Body of pancreas (tissue), 4 donors: ENCODE measurements around the gene COL19A1. TPM values are rescaled to one million over a fixed set of nuclear protein-coding genes. Genes with fewer than 3 reads are reported as not detected.

Source experiments
- ATAC-seq: fragments of 150-250 bp; one replicate; pipeline ENCODE4 v1.9.1; 2016
- DNase-seq, 4 donors: peaks; one replicate each; pipeline ENCODE4 v3.0.0-alpha.2; 2019
- H3K27ac ChIP-seq, 4 donors: fragments of 200-600 bp; sonication (generic); 1 replicate in 3 of 4; 2 replicates in 1 of 4; pipeline versions ENCODE4 v1.5.1 to v1.6.1; 2016 to 2019; ENCODE audit warnings: mild to moderate bottlenecking in 1 of 4, mixed read lengths in 1 of 4, moderate library complexity in 1 of 4
- H3K27me3 ChIP-seq, 2 donors: fragments of 200-600 bp; sonication (generic); one replicate each; pipeline ENCODE4 v1.6.0; 2016; ENCODE audit warnings: mild to moderate bottlenecking in 1 of 2
- H3K36me3 ChIP-seq, 2 donors: fragments of 200-600 bp; sonication (generic); replicated peaks in 1 of 2; 2 replicates each; pipeline ENCODE4 v1.5.1; 2016; ENCODE audit warnings: low read depth in 2 of 2; ENCODE audit not compliant: insufficient read depth in 1 of 2
- H3K4me1 ChIP-seq: fragments of 200-600 bp; sonication (generic); one replicate; pipeline ENCODE4 v1.6.0; 2016
- H3K4me3 ChIP-seq, 2 donors: fragments of 200-600 bp; sonication (generic); 1 replicate in 1 of 2; 2 replicates in 1 of 2; pipeline ENCODE4 v1.5.1; 2016 to 2019
- H3K9me3 ChIP-seq, 3 donors: fragments of 200-600 bp; sonication (generic); 1 replicate in 2 of 3; 2 replicates in 1 of 3; pipeline ENCODE4 v1.5.1; 2016
- POLR2A ChIP-seq, 3 donors: fragments of 450-650 bp; IDR thresholded peaks; one replicate each; pipeline ENCODE4 v1.6.1; 2016; ENCODE audit warnings: antibody characterized with exemption in 3 of 3, mild to moderate bottlenecking in 2 of 3
- WGBS, 2 donors: methylation state at CpG; one replicate each; pipeline ENCODE4 v1.1.5; 2017; 5-methylcytosine and 5-hydroxymethylcytosine counted together
- intact Hi-C: fragments of 100-400 bp; cut with DNase I; formaldehyde crosslinking; loops from one replicate; pipeline ENCODE4 v1.15.1; 2023
- total RNA-seq, 2 donors: library from RNA; depleted of rRNA; stranded (reverse); fragments of >200 nt; gene quantifications; one replicate each; pipeline ENCODE4 v1.1.0, GENCODE V29; 2016
- TF ChIP-seq, protein P1 (sequence below), 7 experiments: fragments of 450-650 bp in 4 of 7; fragments of 200-600 bp in 3 of 7; sonication (generic) in 3 of 7; IDR thresholded peaks; one replicate each; pipeline ENCODE4 v1.5.1; 2016 to 2019; ENCODE audit warnings: antibody characterized with exemption in 7 of 7

The COL19A1 gene
- total RNA-seq, 2 donors from 2014 or later, result 0.26 to 1.6 TPM

DNA sequence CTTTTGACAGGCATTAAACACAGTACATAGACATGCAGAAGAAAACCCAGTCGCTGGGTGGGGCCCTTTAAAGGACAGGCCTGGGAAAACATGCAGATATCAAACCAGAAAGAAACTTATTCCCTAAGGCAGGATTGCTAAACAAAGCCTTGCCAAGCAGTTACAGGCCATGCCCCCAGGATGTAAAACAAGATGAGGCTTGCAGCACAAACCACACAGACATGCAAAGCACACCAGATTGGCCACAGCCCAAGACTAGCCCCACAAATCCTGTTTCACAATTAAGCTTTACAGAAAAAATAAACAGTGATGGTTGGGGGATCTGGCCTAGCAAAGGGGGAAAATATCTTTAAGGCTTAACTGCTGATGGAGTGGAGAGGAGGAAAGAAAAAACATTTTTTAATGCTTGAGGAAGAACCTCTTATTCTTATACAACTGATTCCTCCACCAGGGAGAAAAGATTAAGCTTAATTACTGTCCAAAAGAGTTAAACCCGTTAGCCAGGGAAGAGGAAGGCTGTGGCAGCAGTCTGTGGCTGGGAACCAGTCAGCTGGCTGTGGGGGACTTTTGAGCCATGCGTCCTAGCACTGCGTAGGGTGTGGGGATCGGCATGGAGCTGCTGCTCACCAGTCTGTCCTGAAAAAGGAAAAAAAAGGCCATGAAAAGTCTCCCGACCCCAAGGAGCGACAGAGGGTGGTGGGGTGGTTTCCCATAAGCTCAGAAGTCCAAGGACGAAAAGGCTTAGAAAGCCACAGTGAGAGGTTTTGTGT is 28.4 kb downstream of the COL19A1 start:
- no peaks in the 10 kb centered on the region for H3K4me1 ChIP-seq
- no peak for ATAC-seq
- no peaks in the 10 kb centered on the region for H3K36me3 ChIP-seq
- DNase-seq, result no peak
- H3K4me3 ChIP-seq, result no peak overlapping the region
- H3K27me3 ChIP-seq, result no peaks in the 10 kb centered on the region
- no peak for TF ChIP-seq POLR2A (IDR thresholded peaks at IDR 0.05)
- TF ChIP-seq, protein P1, sequence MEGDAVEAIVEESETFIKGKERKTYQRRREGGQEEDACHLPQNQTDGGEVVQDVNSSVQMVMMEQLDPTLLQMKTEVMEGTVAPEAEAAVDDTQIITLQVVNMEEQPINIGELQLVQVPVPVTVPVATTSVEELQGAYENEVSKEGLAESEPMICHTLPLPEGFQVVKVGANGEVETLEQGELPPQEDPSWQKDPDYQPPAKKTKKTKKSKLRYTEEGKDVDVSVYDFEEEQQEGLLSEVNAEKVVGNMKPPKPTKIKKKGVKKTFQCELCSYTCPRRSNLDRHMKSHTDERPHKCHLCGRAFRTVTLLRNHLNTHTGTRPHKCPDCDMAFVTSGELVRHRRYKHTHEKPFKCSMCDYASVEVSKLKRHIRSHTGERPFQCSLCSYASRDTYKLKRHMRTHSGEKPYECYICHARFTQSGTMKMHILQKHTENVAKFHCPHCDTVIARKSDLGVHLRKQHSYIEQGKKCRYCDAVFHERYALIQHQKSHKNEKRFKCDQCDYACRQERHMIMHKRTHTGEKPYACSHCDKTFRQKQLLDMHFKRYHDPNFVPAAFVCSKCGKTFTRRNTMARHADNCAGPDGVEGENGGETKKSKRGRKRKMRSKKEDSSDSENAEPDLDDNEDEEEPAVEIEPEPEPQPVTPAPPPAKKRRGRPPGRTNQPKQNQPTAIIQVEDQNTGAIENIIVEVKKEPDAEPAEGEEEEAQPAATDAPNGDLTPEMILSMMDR (IDR thresholded peaks at IDR 0.05), result no peak
- 85 to 89% methylated on average over 8 of the region's 8 CpGs for WGBS, 2 donors
- H3K9me3 ChIP-seq, result peaks cover 0 to 4% (median 0%) of the 10 kb centered on the region in 3 donors
- H3K27ac ChIP-seq, result no peak overlapping the region
- intact Hi-C loops, result no loop called here

DNA sequence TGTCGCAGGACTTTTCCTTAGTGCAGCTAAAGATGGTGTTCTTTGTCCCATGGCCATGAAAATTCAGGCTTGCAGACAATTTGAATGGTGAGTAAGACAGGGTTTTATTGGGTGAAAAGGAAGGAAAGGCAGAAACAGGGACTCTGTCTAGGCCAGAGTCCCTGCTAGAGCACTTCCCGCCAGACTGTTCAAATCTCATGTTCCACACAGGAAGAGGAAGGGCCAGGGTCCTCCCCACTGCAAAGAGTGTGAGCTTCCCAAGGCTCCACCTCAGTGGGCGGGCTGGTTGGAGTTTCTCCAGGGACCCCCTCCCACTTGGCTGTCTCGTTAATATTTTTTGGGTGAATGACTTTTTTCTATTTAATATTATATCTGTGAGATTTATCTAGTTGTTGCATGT is 29.0 kb downstream of the COL19A1 start:
- Histone ChIP-seq H3K4me3 (no peak overlapping the region), H3K36me3 (no peaks in the 10 kb centered on the region), H3K9me3 (peaks cover 0 to 4% (median 0%) of the 10 kb centered on the region in 3 donors), H3K27me3 (no peaks in the 10 kb centered on the region), H3K27ac (no peak overlapping the region), H3K4me1 (no peaks in the 10 kb centered on the region)
- intact Hi-C loops, result no loop called here
- ATAC-seq (no peak), DNase-seq (no peak)
- no peak for TF ChIP-seq POLR2A (IDR thresholded peaks at IDR 0.05)
- TF ChIP-seq, protein P1 (IDR thresholded peaks at IDR 0.05), result no peak
- WGBS, 2 donors, result 94 to 95% methylated on average over 4 of the region's 4 CpGs

DNA sequence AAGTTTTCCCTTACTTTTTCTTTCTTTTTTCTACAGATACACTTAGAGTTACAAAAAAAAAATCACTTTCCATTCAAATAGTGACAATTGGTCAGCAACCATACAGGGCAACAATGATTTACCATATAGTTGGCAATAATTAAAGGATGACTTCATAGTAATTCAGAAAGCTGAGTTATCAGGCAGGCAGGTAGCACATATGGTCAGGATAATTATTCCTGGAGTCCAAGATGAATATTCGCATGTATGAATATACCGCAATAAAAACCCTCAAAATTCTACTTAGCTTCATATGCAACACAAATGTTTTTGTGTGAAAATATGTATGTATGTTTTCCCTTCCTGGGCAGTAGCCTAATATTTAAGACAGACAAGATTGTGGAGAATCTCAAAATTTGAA is 34.5 kb downstream of the COL19A1 start:
- TF ChIP-seq, protein P1 (IDR thresholded peaks at IDR 0.05), result no peak
- TF ChIP-seq POLR2A (IDR thresholded peaks at IDR 0.05), result no peak
- WGBS, 2 donors, result 89 to 98% methylated on average over 2 of the region's 2 CpGs
- ATAC-seq (no peak), DNase-seq (no peak)
- H3K36me3 ChIP-seq, result no peaks in the 10 kb centered on the region
- H3K4me1 ChIP-seq, result no peaks in the 10 kb centered on the region
- intact Hi-C loops, result no loop called here
- H3K27me3 ChIP-seq, result no peaks in the 10 kb centered on the region
- H3K4me3 ChIP-seq, result no peak overlapping the region
- no peak overlapping the region for H3K27ac ChIP-seq
- no peaks in the 10 kb centered on the region for H3K9me3 ChIP-seq

DNA sequence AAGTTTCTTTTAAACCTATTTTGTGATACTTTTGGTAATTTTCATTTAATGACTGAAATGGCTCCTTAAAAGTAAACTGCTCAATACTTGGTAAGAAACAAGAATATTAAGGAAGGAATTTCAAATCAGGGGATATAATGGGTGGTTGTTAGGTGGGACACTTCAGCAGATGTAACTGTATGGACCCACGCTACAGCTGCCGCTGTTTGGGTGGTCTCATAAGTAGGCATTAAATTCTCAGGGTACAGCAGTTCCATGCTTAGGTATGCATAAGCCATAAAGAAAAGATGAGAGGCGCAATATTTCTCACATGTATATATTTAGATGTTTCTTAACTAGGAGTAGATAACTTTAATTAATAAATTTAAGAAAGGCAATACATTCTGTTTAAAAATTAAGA is 35.0 kb downstream of the COL19A1 start:
- no peak overlapping the region for H3K4me3 ChIP-seq
- TF ChIP-seq POLR2A (IDR thresholded peaks at IDR 0.05), result no peak
- TF ChIP-seq, protein P1 (IDR thresholded peaks at IDR 0.05), result no peak
- no peaks in the 10 kb centered on the region for H3K9me3 ChIP-seq
- no peak overlapping the region for H3K27ac ChIP-seq
- H3K27me3 ChIP-seq, result no peaks in the 10 kb centered on the region
- ATAC-seq (no peak), DNase-seq (no peak)
- intact Hi-C loops, result no loop called here
- H3K36me3 ChIP-seq, result no peaks in the 10 kb centered on the region
- 96 to 97% methylated on average over 3 of the region's 3 CpGs for WGBS, 2 donors
- H3K4me1 ChIP-seq, result no peaks in the 10 kb centered on the region

DNA sequence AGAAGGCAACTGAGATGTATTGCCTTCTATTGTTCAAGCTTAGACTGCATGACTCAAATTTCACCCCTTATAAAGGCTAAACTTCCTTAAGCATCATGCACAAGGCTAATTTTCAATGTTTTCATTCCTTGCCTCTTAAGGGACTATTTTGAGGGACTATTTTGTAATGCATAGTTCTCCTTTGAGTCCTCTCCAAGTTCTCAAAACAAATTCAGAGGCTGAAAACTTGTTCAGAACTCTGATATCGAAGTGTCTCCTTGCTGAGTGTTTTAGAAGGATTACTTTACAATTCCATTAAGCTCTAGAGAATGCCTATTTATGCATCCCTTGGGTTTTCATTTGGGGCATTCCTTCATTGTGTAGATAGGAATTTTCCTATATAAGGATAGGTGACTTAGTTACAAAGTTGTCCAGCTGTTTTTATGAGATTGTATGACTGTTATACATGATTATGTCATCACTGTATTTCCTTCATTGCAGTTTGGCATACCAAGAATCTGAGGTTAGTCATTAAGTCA is 41.7 kb downstream of the COL19A1 start:
- intact Hi-C loops, result no loop called here

More for the DNA sequence above, 41.7 kb downstream of the COL19A1 start:
- no peak for DNase-seq
- Histone ChIP-seq H3K27me3 (no peaks in the 10 kb centered on the region), H3K4me3 (no peak overlapping the region), H3K4me1 (no peaks in the 10 kb centered on the region), H3K36me3 (no peaks in the 10 kb centered on the region), H3K9me3 (no peaks in the 10 kb centered on the region), H3K27ac (no peak overlapping the region)
- 88% methylated on average over 1 of the region's 1 CpG for WGBS, 2 donors
- no peak for ATAC-seq
- TF ChIP-seq POLR2A (IDR thresholded peaks at IDR 0.05), result no peak
- TF ChIP-seq, protein P1 (IDR thresholded peaks at IDR 0.05), result no peak
